ENCODE results near the gene PCYT1A. TPM values are rescaled to one million over a fixed set of nuclear protein-coding genes. Genes with fewer than 3 reads are reported as not detected.

The PCYT1A gene
- total RNA-seq, 1 experiment from 2014 or later, result 64.5 TPM

DNA sequence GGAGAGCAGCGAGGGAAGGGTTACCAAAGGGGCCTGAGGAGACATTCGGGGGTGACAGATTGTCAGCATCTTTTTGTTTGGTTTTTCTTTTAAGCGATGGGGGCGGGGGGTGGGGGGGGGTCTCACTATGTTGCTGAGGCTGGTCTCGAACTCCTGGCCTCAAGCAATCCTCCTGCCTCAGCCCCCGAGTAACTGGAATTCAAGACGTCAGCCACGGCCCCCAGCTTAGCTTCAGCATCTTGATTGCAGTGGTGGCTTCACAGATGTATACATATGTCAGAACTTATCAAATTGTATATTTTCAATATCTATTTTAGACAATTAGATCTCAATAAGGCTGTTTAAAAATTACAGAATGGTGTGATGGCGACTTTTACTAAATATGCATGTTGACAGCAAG is 107.2 kb downstream of the PCYT1A start:
- no peak for DNase-seq (ENCODE audit: unreplicated experiment)
- no peaks in the 10 kb centered on the region for H3K36me3 Mint-ChIP-seq (ENCODE audit: insufficient read depth, unreplicated experiment)
- no peaks in the 10 kb centered on the region for H3K27me3 Mint-ChIP-seq (ENCODE audit: insufficient read depth, unreplicated experiment)
- ChIA-PET POLR2A (interaction anchor here (0.6 kb wide), 1 partner anchor 346 kb away, joined by 4 read pairs; no protein-coding TSS in a partner anchor), CTCF (interaction anchor here (2.8 kb wide), 1 partner anchor 107 kb away, joined by 12 read pairs; no protein-coding TSS in a partner anchor)
- H3K4me1 Mint-ChIP-seq (ENCODE audit: insufficient read depth, unreplicated experiment), result peaks cover 18% of the 10 kb centered on the region
- no peaks in the 10 kb centered on the region for H3K9me3 Mint-ChIP-seq (ENCODE audit: unreplicated experiment)
- no peak overlapping the region for H3K27ac Mint-ChIP-seq (ENCODE audit: low read depth, unreplicated experiment)
- intact Hi-C loops (cut with micrococcal nuclease), result no loop called here
- no TSS peak for BruUV-seq (replicated peaks)
- no peak overlapping the region for H3K4me3 Mint-ChIP-seq (ENCODE audit: unreplicated experiment)
- TF ChIP-seq, protein P1, sequence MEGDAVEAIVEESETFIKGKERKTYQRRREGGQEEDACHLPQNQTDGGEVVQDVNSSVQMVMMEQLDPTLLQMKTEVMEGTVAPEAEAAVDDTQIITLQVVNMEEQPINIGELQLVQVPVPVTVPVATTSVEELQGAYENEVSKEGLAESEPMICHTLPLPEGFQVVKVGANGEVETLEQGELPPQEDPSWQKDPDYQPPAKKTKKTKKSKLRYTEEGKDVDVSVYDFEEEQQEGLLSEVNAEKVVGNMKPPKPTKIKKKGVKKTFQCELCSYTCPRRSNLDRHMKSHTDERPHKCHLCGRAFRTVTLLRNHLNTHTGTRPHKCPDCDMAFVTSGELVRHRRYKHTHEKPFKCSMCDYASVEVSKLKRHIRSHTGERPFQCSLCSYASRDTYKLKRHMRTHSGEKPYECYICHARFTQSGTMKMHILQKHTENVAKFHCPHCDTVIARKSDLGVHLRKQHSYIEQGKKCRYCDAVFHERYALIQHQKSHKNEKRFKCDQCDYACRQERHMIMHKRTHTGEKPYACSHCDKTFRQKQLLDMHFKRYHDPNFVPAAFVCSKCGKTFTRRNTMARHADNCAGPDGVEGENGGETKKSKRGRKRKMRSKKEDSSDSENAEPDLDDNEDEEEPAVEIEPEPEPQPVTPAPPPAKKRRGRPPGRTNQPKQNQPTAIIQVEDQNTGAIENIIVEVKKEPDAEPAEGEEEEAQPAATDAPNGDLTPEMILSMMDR (IDR thresholded peaks at IDR 0.05; ENCODE audit: unreplicated experiment), result no peak

Other genes starting within 250 kb of the PCYT1A start
- 72.9 and 108 TPM in 2 replicates for gene TFRC, start 205.6 kb downstream of the PCYT1A start, total RNA-seq (2022)
- gene ZDHHC19, start 76.3 kb downstream of the PCYT1A start, total RNA-seq (2022), result not detected in 2 replicates
- not detected in 2 replicates for gene SLC51A, start 71.2 kb downstream of the PCYT1A start, total RNA-seq (2022)
- gene DYNLT2B, start 30.5 kb upstream of the PCYT1A start, total RNA-seq (2022), result 22.3 and 23.5 TPM in 2 replicates
- 2.4 and 7.3 TPM in 2 replicates for gene TM4SF19, start 50.7 kb upstream of the PCYT1A start, total RNA-seq (2022)
- gene UBXN7, start 144.7 kb upstream of the PCYT1A start, total RNA-seq (2022), result 64.7 and 71.6 TPM in 2 replicates
- 25.0 and 27.0 TPM in 2 replicates for gene RNF168, start 216.0 kb upstream of the PCYT1A start, total RNA-seq (2022)
- gene SMCO1, start 227.6 kb upstream of the PCYT1A start, total RNA-seq (2022), result not detected in 2 replicates

Measured in MCF 10A (cell line).